ENCODE measurements around the gene FMR1NB.

DNA sequence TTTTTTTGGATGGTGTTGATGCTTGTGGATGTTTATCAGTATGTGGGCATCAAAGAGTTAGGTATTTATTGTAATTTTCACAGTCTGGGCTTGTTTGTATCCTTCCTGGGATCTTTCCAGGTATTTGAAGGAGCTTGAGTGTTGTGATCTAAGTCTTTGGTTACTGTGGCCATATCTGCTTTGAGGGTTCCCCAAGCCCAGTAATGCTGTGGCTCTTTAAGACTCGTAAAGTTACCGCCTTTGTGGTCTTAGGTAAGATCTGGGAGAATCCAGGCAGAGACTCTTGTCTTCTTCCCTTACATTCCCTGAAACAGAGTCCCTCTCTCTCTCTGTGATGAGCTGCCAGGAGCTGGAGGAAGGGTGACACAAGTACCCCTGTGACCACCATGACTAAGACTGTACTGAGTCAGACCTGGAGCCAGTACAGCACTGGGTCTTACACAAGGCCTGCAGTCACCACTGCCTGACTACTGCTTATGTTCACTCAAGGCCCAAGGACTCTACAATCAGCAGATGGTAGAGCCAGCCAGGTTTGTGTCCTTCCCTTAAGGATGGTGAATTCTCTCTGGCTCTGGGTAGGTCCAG, 62.2 kb downstream of the FMR1NB start:
- no peak for TF ChIP-seq CTCF (IDR thresholded peaks at IDR 0.05; ENCODE audit: borderline replicate concordance, extremely low read depth, low read length, poor library complexity, severe bottlenecking)
- no peak for TF ChIP-seq EZH2 (IDR thresholded peaks at IDR 0.05; ENCODE audit: borderline replicate concordance, low read depth, low read length, severe bottlenecking)
